Cardiac muscle cell (in vitro differentiated cells and primary cell): ENCODE data around the gene DAND5. TPM values are rescaled to one million over a fixed set of nuclear protein-coding genes. Genes with fewer than 3 reads are reported as not detected.
A peak's percentile ranks its signal among the peaks of the same experiment; 100 is the strongest.

ENCODE experiments used
- DNase-seq, 2 donors: peaks; one replicate each; pipeline versions ENCODE4 v3.0.0 to v3.0.0-alpha.2; 2010 to 2017; ENCODE audit warnings: low read depth in 1 of 2, low spot score in 1 of 2
- H3K27ac ChIP-seq: fragments of 200-600 bp; sonication (generic); 2 replicates; pipeline ENCODE4 v1.5.1; 2016
- H3K27me3 ChIP-seq: fragments of 200-600 bp; sonication (generic); 2 replicates; pipeline ENCODE4 v1.6.0; 2016; ENCODE audit warnings: control low read depth
- H3K36me3 ChIP-seq: fragments of 200-600 bp; sonication (generic); 2 replicates; pipeline ENCODE4 v1.5.1; 2016; ENCODE audit warnings: control low read depth
- H3K4me1 ChIP-seq: fragments of 200-600 bp; sonication (generic); 2 replicates; pipeline ENCODE4 v1.8.1; 2017; ENCODE audit warnings: low read depth, mild to moderate bottlenecking, mixed run types
- H3K4me3 ChIP-seq: fragments of 200-600 bp; sonication (generic); 2 replicates; pipeline ENCODE4 v1.5.1; 2016; ENCODE audit warnings: mild to moderate bottlenecking
- H3K9me3 ChIP-seq: fragments of 200-600 bp; sonication (generic); 2 replicates; pipeline ENCODE4 v1.5.1; 2017; ENCODE audit warnings: low read depth, mild to moderate bottlenecking, control low read depth
- polyA plus RNA-seq: library from polyadenylated mRNA; unstranded; fragments of >200 nt; fragmentation: Nextera tagmentation; extraction: Ambion mirVana; gene quantifications from 2 replicates; pipeline ENCODE4 v1.2.1, GENCODE V29; 2016
- total RNA-seq: library from RNA; depleted of rRNA; stranded (reverse); fragments of >200 nt; gene quantifications from 2 replicates; pipeline ENCODE4 v1.2.3, GENCODE V29; 2016
- TF ChIP-seq, protein P1 (sequence below): IDR thresholded peaks from 2 replicates; pipeline ENCODE4 v1.5.1; 2012; ENCODE audit warnings: low read depth, mild to moderate bottlenecking, low read length

The DAND5 gene
- total and polyA plus RNA-seq, 2 experiments from 2014 or later, result 0.07 TPM; not detected in 1

DNA sequence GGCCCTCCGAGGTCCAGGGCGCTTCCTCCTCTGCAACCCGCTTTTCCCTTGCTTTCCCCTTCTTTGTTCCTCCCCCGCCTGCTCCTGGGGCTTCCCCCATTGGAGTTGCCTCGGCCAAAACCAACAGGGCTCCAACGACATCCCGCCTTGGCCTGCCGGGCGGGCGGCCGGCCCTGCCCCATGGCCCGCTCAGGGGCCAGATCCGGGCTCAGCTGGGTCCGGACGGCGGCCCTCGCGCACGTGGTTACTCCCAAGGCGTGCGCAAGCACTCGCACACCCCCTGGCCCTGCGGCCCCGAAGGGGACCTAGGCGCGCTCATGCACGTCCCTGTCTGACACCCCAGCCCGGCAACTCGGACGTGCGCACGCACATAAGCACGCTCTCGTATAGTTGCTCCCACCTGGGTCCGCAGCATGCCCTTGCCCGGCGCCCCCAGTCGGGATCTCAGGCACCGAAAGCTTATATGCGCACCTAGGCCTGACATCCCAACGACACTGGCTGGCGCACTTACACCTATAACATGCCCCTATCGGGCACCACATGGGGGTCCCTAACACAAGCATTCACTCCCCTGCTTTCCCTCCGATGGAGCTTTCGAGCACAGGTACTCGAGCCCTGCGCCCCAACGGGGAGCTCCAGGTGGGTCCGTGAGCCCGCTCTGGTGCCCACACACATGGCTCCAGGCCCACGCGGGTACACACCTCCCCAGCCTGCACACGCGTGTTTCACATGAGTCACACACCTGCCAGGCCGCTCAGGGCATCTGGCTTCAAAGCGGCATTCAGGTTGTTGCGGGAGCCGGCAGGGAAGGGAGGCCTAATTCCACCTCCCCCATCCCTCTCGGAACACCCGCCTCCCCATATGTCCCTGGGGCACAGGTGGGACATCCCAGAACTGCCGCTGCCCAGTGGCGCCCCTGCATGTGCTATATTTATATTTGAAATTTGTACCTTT, 40.9 kb downstream of the DAND5 start:
- Histone ChIP-seq H3K9me3 (no peaks in the 10 kb centered on the region), H3K4me1 (no peaks in the 10 kb centered on the region), H3K27me3 (peaks cover 100% of the 10 kb centered on the region), H3K36me3 (no peaks in the 10 kb centered on the region), H3K27ac (no peak overlapping the region), H3K4me3 (no peak overlapping the region)
- peak in 1 of 2 donors; percentile 68 for DNase-seq
- TF ChIP-seq, protein P1, sequence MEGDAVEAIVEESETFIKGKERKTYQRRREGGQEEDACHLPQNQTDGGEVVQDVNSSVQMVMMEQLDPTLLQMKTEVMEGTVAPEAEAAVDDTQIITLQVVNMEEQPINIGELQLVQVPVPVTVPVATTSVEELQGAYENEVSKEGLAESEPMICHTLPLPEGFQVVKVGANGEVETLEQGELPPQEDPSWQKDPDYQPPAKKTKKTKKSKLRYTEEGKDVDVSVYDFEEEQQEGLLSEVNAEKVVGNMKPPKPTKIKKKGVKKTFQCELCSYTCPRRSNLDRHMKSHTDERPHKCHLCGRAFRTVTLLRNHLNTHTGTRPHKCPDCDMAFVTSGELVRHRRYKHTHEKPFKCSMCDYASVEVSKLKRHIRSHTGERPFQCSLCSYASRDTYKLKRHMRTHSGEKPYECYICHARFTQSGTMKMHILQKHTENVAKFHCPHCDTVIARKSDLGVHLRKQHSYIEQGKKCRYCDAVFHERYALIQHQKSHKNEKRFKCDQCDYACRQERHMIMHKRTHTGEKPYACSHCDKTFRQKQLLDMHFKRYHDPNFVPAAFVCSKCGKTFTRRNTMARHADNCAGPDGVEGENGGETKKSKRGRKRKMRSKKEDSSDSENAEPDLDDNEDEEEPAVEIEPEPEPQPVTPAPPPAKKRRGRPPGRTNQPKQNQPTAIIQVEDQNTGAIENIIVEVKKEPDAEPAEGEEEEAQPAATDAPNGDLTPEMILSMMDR, result no peak

DNA sequence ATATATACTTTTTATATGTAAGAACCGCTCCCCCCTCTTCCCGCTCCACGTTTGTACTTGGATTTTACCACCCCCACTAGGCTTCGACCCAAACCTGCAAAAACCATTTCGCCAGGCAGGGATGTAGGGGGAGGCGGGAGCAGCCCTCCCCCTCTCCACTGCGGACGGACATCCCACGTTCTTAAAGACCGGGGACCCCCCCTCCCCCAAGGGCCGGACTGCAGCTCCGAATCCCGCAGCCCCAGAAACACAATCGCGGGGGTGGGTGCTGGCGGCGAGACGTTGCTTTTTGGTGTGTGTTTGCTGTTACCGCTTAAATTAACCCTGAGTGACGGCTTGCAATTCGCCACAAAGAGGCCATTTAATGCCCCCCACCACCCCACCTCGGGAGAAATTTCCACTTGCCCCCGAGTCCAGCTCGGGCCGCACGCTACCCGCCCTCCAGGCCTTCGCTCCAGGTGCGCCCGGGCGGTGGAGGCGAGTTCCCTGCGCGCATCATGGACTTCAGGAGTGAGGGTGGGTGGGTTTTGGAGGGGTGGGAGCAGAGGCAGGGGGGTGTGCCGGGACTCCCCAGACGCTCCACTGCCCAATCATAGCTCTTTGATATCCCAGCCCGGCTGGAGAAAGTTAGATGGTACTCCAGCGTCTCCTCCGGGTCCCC, 41.7 kb downstream of the DAND5 start:
- Histone ChIP-seq H3K27ac (no peak overlapping the region), H3K4me3 (no peak overlapping the region), H3K36me3 (no peaks in the 10 kb centered on the region), H3K4me1 (no peaks in the 10 kb centered on the region), H3K27me3 (peaks cover 100% of the 10 kb centered on the region), H3K9me3 (no peaks in the 10 kb centered on the region)
- DNase-seq, result no peak
- TF ChIP-seq, protein P1, result no peak

DNA sequence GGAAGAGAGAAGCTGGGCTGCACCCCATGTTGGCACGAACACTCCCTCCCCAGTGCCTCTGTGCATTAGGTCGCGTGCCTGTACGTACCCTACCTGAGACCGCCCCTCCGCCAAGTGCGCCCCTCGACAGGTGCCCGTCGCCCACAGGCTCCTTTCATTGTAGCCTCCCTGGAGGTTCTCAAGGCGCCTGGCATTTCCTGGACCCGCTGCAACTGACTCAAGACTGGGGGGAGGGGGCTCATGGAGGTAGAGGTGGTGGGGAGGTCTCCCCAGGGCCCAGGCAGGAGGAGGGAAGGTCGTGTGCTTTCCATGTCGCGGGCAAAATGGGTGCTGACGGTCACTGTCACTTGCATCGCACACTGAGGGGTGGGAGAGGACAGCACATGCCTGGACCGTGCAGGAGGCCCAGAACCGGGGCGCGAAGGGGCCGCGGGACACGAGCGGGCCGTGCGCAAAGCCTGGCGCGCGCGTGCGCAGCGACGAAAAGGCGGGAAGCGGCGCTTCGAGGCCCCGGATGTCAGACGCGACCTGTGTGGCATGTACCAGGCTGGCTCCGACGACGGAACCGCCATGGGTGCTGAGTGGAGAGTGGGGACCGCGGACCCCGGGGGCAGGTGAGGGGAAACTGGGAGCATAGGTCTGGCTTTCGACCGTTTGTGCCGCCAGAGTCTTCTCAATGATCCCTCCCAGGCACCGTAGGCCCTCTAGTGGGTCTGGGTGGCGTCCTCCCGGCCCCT, 42.4 kb downstream of the DAND5 start:
- H3K36me3 ChIP-seq, result no peaks in the 10 kb centered on the region
- peaks cover 100% of the 10 kb centered on the region for H3K27me3 ChIP-seq
- H3K9me3 ChIP-seq, result no peaks in the 10 kb centered on the region
- H3K4me1 ChIP-seq, result no peaks in the 10 kb centered on the region
- no peak overlapping the region for H3K27ac ChIP-seq
- DNase-seq, result no peak
- TF ChIP-seq, protein P1, result no peak
- no peak overlapping the region for H3K4me3 ChIP-seq

DNA sequence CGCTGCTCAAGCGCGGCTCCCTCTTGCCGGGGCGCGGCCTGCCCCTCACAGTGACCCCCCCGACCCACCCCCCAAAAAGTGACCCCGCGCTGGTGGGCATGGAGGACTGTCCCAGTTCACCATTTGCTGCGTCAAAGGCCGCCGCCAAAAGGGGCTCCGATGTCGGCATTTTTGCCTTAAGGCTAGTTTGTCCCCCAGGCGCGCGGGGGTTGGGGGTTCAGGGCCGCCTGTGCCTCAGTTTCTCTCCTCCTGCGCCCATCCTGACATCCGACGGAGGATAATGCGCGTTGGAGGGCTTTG, 43.0 kb downstream of the DAND5 start:
- H3K4me3 ChIP-seq, result no peak overlapping the region
- peaks cover 100% of the 10 kb centered on the region for H3K27me3 ChIP-seq
- H3K36me3 ChIP-seq, result no peaks in the 10 kb centered on the region
- no peaks in the 10 kb centered on the region for H3K4me1 ChIP-seq
- no peak for DNase-seq
- H3K9me3 ChIP-seq, result no peaks in the 10 kb centered on the region
- TF ChIP-seq, protein P1, result no peak
- no peak overlapping the region for H3K27ac ChIP-seq

DNA sequence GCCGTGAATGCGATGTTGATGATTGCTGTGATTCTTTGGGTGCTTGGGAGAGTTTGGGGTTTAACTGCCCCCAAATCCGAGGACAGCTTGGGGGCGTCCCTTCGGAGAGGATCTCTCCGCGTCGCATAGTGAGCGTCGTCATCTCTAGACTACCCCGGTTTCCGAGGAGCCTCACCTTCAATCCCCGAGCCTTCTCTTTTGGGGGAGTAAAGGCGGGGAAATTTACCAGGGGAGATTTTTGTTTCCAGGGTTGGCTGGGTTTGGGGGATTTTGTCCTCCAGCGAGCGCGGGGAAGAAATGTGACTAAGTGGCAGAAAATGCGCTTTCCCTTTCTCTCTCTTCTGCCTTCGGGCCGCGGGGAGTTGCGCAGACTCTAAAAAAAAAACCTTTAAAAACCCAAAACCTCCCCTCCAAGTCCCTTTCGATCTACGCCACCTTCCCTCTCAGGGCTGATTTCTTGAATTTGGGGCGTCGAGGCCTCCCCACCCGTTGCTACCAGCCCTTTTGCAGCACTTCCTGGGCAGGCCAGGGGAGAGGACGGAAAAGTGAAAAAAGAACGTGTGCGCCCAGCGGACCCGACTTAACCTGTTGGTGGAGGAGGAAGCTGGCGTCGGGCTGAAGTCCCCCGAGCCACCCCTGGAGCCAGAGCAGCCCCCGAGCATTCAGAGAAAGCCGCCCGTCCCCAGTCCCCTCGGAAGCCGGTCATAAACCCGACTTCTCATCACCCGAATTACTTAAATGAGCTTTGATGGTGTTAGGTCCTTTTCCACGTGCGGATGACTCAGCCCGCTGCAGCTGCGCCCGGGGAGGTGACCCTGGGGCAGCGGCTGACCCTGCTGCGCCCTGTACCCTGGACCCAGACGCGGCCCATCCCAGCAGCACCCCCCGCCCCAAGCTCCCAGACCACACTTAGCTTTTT, 43.6 kb downstream of the DAND5 start:
- Histone ChIP-seq H3K27ac (no peak overlapping the region), H3K36me3 (no peaks in the 10 kb centered on the region), H3K4me3 (no peak overlapping the region), H3K27me3 (peaks cover 100% of the 10 kb centered on the region), H3K9me3 (no peaks in the 10 kb centered on the region), H3K4me1 (no peaks in the 10 kb centered on the region)
- TF ChIP-seq, protein P1, result no peak
- peak in 1 of 2 donors; percentile 66 for DNase-seq
